ENCODE data around the gene PEX14.

Gene PEX14

GRCh38 chr1:10648689-10649516 lies 174.2 kb downstream of the PEX14 start:
- no peaks in the 10 kb centered on the region for H3K27me3 ChIP-seq
- no peak overlapping the region for H3K4me3 ChIP-seq (ENCODE audit: low read depth, low read length)
- no peaks in the 10 kb centered on the region; the same call in 1 of the 2 replicates for H3K4me1 ChIP-seq
- DNase-seq: no peak
- H3K36me3 ChIP-seq: peaks cover 6% of the 10 kb centered on the region; the same call in 1 of the 2 replicates
- TF ChIP-seq CTCF (IDR thresholded peaks at IDR 0.05; ENCODE audit: low read depth, low read length): no peak
- no peaks in the 10 kb centered on the region for H3K9me3 ChIP-seq

GRCh38 chr1:10649517-10650201 lies 174.9 kb downstream of the PEX14 start:
- DNase-seq: no peak
- H3K27me3 ChIP-seq: no peaks in the 10 kb centered on the region
- no peaks in the 10 kb centered on the region for H3K9me3 ChIP-seq
- no peak overlapping the region for H3K4me3 ChIP-seq (ENCODE audit: low read depth, low read length)
- no peaks in the 10 kb centered on the region; the same call in 1 of the 2 replicates for H3K4me1 ChIP-seq
- peaks cover 6% of the 10 kb centered on the region for H3K36me3 ChIP-seq
- TF ChIP-seq CTCF (IDR thresholded peaks at IDR 0.05; ENCODE audit: low read depth, low read length): no peak

- DNase-seq: no peak
Measured at GRCh38 chr1:10650556-10651388, 176.0 kb downstream of the PEX14 start.

GRCh38 chr1:10651389-10651766 lies 176.6 kb downstream of the PEX14 start:
- H3K27me3 ChIP-seq: no peaks in the 10 kb centered on the region
- H3K9me3 ChIP-seq: no peaks in the 10 kb centered on the region
- H3K4me3 ChIP-seq (ENCODE audit: low read depth, low read length): no peak overlapping the region
- DNase-seq: no peak
- H3K36me3 ChIP-seq: peaks cover 3% of the 10 kb centered on the region
- TF ChIP-seq CTCF (IDR thresholded peaks at IDR 0.05; ENCODE audit: low read depth, low read length): no peak
- no peaks in the 10 kb centered on the region; the same call in 1 of the 2 replicates for H3K4me1 ChIP-seq

More at GRCh38 chr1:10650556-10651388, 176.0 kb downstream of the PEX14 start:
- Histone ChIP-seq H3K4me1 (no peaks in the 10 kb centered on the region; the same call in 1 of the 2 replicates), H3K4me3 (ENCODE audit: low read depth, low read length) (no peak overlapping the region), H3K9me3 (no peaks in the 10 kb centered on the region), H3K27me3 (no peaks in the 10 kb centered on the region), H3K36me3 (peaks cover 3% of the 10 kb centered on the region)
- TF ChIP-seq CTCF (IDR thresholded peaks at IDR 0.05; ENCODE audit: low read depth, low read length): no peak

- TF ChIP-seq CTCF (IDR thresholded peaks at IDR 0.05; ENCODE audit: low read depth, low read length): no peak
- H3K36me3 ChIP-seq: peaks cover 3% of the 10 kb centered on the region
- no peak overlapping the region for H3K4me3 ChIP-seq (ENCODE audit: low read depth, low read length)
- no peak for DNase-seq
- H3K9me3 ChIP-seq: no peaks in the 10 kb centered on the region
- no peaks in the 10 kb centered on the region; the same call in 1 of the 2 replicates for H3K4me1 ChIP-seq
- H3K27me3 ChIP-seq: no peaks in the 10 kb centered on the region
Measured at GRCh38 chr1:10651793-10652192, 177.0 kb downstream of the PEX14 start.
